ENCODE data around the gene FGF8. TPM values are rescaled to one million over a fixed set of nuclear protein-coding genes. Genes with fewer than 3 reads are reported as not detected.

The FGF8 gene
- total and polyA plus RNA-seq, 9 of the 15 experiments (the other 6 are each of a cell fraction or from before 2014, with no cell fraction given), result 0.13 to 0.82 (median 0.37) TPM; not detected in 5

DNA sequence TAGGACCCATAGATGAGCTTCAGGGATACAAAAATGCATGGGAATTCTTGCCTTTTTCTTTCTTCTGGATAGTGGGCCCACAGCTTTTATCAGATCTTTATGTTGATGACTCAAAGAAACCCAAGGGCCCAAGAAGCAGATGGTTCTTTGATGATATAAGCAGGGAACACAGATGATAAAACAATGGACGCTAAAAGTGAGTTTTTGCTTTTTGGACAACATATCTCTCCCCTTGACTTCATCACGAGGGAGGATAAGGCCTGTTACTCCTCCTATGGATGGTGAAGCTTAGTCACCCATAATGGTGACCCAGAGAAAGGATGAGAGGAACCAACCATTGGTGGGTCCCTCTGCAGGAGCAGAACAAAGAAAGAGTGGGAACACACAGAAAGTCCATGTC lies 48.8 kb upstream of the FGF8 start:
- in situ Hi-C loops (cut with MboI), result loop anchor here (25.0 kb wide), 4 partner anchors 538 to 788 kb away; partner anchors contain the start of genes ACTR1A, CUEDC2 and SUFU
- H3K9me3 ChIP-seq (replicated peaks; ENCODE audit: control insufficient read depth, insufficient read depth, low read depth, low read length), result no peaks in the 10 kb centered on the region
- ATAC-seq (peak; percentile 61), FAIRE-seq (peak; percentile 88), DNase-seq (ENCODE audit: extremely low read depth in 1 of 4, low spot score in 3 of 4) (peak; percentile 20 to 80 (median 46))
- no peak overlapping the region for H2AFZ ChIP-seq (ENCODE audit: low read depth, low read length)
- H3K79me2 ChIP-seq (ENCODE audit: control insufficient read depth, insufficient read depth, low read length), result peaks cover 26% of the 10 kb centered on the region
- peaks cover 33% of the 10 kb centered on the region; the same call in 2 of the 3 replicates for H3K36me3 ChIP-seq (ENCODE audit: control insufficient read depth, insufficient read depth, low read length)
- BruUV-seq (replicated peaks), result no TSS peak
- no peaks in the 10 kb centered on the region for H3K27me3 ChIP-seq (ENCODE audit: control insufficient read depth in 2 of 2, insufficient read depth in 2 of 2, low read length in 2 of 2)
- H3K4me3 ChIP-seq, result no peak overlapping the region
- H3K9ac ChIP-seq (ENCODE audit: insufficient read depth in 1 of 2, low read depth in 2 of 2, low read length in 2 of 2), result peak overlapping the region in 1 of 2 experiments; percentile 8; a peak in 1 of 4 replicates
- H3K9me1 ChIP-seq (ENCODE audit: control insufficient read depth, insufficient read depth, low read length), result peaks cover 3% of the 10 kb centered on the region
- peak overlapping the region; percentile 56 for H3K27ac ChIP-seq (ENCODE audit: extremely low read depth, low read depth, low read length)
- ChIA-PET CTCF (ENCODE audit: low intra/inter-chr PET ratio) (no interaction called here), POLR2A (interaction anchor here (1.3 kb wide), 1 partner anchor 16 kb away, joined by 3 read pairs; no protein-coding TSS in a partner anchor)
- peak overlapping the region; percentile 57 for H3K4me2 ChIP-seq (ENCODE audit: insufficient read depth, low read length)
- H3K4me1 ChIP-seq (replicated peaks in 1 of 2; ENCODE audit: control insufficient read depth in 2 of 2, insufficient read depth in 2 of 2, low read length in 2 of 2), result peaks cover 31 to 42% of the 10 kb centered on the region in 2 experiments; a peak in 4 of 5 replicates
- intact Hi-C loops (cut with micrococcal nuclease), result no loop called here
- 0 out of 2 replicates have a peak, but pooled peaks cover under 1% of the 10 kb centered on the region for H4K20me1 ChIP-seq (replicated peaks; ENCODE audit: control insufficient read depth, insufficient read depth, low read length)
- 0% methylated on average over 2 of the region's 2 CpGs for WGBS (ENCODE audit: insufficient coverage, low coverage, missing lambda C conversion rate)
- TF ChIP-seq ZNF639 (CRISPR knock-in tag; conservative IDR thresholded peaks at IDR 0.05 in 1 of 2, IDR thresholded peaks at IDR 0.05 in 1 of 2) (peak in 1 of 2 experiments; percentile 57; a peak in 1 of 4 replicates), KDM4B (IDR thresholded peaks at IDR 0.05; ENCODE audit: borderline replicate concordance in 2 of 2, low read depth in 1 of 2) (no peak), CTBP1 (IDR thresholded peaks at IDR 0.05; ENCODE audit: borderline replicate concordance) (peak; percentile 83), CBFA2T2 (conservative IDR thresholded peaks at IDR 0.05) (peak; percentile 80), NCOA1 (IDR thresholded peaks at IDR 0.05; ENCODE audit: low read depth) (peak; percentile 63; the same call in 1 of the 2 replicates), TCF15 (CRISPR knock-in tag; IDR thresholded peaks at IDR 0.05) (no peak), ZNF165 (CRISPR knock-in tag; IDR thresholded peaks at IDR 0.05; ENCODE audit: borderline replicate concordance) (no peak), KHSRP (IDR thresholded peaks at IDR 0.05) (no peak), GATAD2B (IDR thresholded peaks at IDR 0.05; ENCODE audit: borderline replicate concordance) (no peak), PATZ1 (CRISPR knock-in tag; IDR thresholded peaks at IDR 0.05; ENCODE audit: borderline replicate concordance) (no peak), E4F1 (CRISPR knock-in tag; IDR thresholded peaks at IDR 0.05; ENCODE audit: borderline replicate concordance) (no peak)

All from K562 (cell line).